GM19035 (cell line): ENCODE results near the gene SPRING1.

Experiments used
- ATAC-seq: cut with Tn5 transposase; IDR thresholded peaks from one replicate; pipeline ENCODE4 v1.9.1; 2021; ENCODE audit not compliant: unreplicated experiment

SPRING1 gene

DNA sequence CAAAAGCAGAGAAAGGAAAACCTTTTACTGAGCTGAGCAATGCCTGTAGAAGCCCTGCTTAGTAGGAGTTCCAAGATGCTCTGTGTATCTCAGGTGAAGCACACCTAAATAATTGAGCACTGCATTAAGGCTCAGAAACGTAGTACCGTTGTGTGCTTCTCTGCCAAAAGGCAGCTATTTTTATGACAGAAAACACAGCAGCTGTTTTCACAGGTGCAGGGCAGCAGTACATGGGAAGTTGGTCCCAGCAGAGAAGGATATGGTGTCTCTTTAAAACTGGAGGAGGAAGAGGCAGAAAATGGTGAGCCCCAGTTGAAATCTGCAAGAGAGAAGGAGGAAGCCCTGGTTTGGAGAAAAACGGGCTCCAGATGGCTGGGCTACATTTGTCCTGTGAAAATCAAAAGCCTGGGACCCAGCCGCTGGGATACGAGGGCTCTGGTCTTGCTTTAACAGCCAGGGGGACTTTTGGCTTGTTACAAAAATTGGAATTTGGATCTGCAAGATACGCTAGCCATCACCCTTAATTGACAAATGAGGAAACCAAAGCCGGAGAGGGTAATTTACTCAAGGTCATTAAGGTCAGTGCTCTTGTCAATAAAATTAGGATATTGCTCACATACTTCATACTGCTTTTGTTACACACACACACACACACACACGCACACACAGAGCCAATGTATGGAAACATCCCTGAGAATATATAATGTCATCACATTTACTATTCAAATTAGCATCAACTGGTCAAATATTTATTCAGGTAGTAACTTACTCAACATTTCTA, 27.3 kb downstream of the SPRING1 start:
- no peak for ATAC-seq

DNA sequence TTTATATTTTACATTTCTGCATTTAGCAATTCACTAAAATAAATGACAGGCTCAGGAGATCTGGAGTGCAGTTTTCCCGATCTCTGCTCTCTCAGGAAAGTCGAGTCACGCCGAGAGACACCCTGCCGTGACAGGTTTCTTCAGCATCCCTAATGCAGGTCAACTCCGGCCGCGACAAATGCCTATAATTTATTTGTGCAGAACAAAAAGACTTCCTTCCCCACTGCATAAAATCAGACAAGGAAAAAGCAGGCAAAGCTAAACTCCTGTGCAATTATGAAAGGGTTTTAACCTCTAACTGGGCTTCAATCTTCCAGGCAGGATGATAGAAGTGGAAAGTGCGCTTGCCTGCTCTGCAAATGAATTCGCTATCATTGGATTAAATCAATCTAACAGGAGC, 28.1 kb downstream of the SPRING1 start:
- ATAC-seq, result no peak

DNA sequence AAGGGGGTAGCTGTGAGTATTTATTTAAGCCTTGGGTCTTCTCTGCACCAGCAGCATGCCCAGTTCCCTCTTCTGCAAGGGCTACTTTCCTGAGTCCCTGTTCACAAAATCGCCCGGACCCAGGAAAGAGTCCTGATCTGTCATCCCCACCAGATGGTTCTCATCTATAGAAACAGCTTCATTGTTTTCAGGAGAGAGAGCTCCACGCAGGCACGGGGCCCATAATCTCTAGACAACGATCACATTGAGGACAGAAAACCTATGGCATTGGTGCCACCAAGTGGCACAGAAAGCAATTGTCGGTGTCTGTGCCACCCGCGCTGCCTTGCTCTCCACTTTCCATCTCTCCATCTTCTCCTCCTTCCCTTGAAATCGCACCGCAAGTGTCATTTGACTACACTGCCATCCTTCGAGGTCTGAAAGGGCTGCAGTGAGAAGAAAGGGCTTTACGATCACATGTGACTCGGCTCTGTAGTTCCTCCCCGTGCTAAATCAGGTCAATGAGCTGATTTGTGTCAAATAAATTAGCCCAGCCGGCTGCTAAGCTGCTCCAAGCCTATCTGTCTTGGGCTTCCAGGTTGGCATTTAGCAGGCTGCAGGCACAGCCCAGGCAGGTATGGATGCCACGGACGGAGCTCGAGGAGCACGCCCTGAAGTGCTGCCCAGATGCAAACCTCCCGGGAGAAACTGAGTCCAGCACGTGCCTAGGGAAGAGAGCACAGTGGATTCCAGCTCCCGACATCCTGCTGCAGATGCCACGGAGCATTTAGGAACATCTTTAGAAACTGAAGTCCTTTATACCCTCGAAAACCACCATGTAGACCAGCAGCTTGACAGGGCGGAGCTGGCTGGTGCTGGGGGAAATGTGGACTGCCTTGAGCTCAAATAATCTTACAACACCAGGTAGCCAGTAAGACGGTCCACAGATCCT, 28.8 kb downstream of the SPRING1 start:
- ATAC-seq, result no peak

DNA sequence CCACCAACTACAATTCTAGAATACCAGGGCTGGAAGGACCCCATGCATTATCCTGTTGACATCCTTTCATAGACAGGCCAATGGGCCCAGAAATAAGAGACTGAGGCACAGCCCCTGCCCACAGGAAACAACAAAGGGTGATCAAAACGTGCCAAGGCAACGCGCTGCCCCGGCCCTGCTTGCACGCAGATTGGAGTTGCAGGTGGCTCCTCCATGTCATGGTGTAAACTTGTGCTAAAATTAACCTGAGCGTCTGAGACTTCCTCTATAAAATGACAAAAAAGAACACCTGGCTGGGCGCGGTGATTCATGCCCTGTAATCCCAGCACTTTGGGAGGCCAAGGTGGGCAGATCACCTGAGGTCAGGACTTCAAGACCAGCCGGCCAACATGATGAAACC, 30.1 kb downstream of the SPRING1 start:
- ATAC-seq, result no peak

DNA sequence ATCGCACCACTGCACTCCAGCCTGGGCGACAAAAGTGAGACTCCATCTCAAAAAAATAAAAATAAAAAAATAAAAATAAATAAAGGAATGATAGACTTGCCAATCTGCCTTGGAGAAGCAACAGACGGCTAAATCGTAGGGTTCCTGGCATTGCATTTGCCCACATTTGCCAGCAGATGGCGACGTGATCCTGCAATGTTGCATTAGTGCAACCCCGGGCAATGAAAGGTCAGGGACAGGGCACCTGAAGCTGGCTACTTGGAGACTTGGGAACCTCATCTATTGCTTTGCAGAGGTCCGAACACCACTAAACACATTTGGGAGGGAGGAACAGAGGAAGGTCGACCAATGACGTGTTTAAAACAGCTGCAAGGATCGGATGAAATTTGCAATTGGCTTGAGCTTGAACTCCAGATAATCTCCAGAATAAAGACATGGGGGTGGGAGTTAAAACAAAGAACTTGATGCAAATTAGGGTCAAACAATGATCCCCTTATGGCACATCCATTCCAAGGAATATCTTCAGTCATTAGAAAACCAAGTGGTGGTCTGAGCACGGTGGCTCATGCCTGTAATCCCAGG, 34.6 kb downstream of the SPRING1 start:
- no peak for ATAC-seq

DNA sequence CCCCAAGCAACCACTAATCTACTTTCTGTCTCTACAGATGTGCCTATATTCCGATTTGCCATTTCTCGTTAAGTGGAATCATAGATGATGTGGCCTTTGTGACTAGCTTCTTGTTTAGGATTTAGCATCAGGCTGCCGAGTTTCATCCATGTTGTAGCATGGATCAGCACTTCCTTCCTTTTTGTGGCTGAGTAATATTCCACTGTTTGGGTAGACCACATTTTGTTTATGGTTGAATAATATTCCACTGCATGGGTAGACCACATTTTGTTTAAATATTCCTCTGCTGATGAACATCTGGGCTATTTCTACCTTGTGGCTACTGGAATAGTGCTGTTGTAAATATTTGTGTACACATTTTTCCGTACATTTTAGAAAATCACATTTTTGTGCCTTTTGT, 36.4 kb downstream of the SPRING1 start:
- ATAC-seq, result no peak

DNA sequence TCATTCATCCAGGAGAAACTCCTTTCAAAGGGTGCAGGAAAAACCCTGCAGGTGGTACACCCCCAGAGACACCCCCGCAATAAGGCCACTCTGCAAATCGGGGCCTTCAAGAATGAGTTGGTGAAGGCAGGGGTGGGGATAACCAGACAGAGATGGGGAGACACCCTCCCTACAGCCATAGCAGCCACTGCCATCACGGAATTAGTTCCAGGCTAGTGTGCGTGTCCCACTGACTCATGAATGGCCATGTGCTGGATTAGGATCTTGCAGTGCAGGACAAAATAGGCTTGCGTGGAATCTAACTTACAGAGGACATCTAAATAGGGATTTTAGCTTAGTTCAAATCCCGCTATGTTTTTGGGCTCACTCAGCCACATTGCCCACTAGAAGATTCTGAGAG, 37.8 kb downstream of the SPRING1 start:
- no peak for ATAC-seq

DNA sequence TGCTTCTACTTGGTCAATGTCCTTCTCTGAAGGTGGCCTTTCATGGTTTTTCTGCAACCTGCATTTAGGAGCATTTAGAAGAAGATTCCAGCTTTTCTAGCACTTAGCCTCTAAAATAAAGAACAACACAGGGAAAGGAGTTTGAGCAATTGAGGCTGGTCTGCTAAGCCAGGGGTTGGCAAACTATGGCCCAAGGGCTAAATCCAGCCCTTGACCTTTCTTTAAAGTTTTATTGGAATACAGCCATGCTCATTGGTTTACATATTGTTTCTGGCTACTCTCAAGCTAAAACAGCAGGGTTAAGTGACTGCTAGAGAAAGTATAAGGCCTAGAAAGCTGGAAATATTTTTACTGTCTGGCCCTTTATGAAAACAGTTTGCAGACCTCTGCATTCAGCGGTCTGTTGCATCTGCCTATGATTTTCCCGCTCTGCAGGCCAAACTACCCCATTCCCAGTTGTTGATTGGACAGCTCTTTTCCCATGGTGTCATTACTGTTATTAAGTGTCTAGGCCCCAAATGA, 39.3 kb downstream of the SPRING1 start:
- ATAC-seq, result no peak

DNA sequence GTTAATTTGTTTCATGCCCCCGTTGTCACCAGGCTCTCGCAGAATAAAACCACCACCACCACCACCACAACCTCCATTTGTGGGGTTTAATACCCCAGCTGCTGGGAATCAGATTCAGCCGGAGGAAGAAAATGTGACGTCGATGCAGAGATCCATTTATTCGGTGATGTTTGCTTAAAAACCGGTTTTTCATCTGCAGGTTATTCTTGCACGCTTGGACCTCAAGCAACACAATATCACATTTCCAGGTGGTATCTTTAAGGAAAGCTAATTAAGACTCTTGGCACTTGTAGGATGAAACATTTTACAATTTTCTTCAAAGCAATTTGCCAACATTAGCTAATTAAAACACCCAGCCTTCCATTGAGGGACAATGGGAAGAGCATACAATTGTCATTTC, 39.8 kb downstream of the SPRING1 start:
- no peak for ATAC-seq

DNA sequence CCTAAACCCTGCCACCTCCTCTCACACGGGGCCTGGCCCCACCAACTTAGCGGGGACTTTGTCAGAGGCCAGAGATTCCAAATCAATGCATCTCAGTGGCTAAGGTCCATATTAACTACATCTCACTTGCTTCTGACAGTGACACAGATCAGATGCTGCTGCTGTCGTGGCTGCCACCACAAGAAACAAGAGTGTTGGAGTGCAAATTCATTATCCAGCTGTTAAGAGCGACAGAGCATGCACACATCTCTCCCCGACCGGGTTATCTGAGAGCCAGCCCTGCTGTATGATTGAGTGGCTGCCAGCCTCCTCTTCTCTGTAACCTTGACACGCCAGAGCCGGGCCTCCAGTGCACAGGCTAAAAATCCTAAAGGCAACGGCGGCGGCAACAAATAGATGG, 40.2 kb downstream of the SPRING1 start:
- no peak for ATAC-seq

DNA sequence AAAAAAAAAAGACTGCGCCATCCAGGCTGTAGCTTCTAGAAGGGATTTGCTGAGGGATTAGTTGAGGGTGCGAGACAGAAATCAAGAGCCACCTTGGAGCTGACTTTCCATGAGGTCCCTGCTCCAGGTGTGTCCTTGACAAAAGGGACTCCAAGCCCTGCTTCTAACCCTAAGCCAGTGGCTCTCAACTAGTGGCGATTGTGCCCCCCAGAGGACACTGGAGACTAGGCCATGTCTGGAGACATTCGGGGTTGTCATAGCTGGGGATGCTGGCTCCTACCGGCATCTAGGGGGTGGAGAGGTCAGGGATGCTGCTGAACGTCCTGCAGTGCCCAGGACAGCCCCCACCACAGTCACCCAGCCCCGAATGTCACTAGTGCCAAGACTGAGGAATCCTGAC, 40.6 kb downstream of the SPRING1 start:
- ATAC-seq, result no peak

DNA sequence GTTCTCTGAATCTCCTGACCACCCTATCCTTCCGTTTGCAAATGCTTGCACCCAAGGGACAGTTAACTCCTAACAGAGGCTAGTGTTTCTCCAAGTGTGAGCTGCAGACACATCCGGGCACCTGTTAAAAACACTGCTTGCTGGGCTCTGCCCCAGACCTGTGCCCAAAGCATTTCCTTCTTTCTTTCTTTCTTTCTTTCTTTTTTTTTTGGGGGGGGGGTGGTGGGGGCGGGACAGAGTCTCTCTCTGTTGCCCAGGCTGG, 42.5 kb downstream of the SPRING1 start:
- no peak for ATAC-seq

DNA sequence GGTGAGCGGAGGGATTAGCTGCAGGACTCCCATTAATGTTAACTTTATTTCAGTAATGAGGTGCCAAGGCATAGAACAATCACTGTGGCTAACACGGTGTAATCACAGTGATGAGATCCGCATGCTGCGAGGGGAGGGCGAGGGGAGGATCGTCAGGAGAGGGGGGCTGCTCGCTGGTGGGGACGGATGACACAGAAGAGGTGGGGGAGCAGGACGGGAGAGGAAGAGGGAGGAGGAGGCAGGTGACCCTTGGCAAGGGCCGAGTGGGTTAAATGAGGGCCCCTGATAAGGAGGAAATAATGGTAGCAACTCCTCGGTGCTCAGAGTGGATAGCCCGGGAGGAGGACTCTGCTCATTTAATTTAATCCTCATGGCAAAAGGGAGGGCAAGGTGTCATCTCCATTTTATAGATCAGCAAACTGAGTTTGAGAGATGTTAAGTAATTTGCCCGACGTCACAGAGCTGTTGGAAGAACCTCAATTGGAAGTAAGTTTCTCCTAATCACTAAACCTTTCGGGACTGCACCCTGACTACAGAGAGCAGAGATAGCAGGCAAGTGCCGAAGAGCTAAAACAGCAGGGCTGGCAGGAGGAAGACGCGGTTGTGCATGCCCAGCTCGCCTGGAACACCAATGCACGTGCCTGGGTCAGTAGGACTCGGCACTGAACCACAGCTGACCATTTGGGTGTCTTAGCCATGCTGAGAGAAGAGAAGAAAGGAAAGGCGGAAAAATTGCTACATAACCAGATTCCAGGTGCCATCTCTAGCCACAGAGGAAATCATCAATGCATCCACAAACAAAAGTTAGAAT, 43.0 kb downstream of the SPRING1 start:
- ATAC-seq, result no peak

DNA sequence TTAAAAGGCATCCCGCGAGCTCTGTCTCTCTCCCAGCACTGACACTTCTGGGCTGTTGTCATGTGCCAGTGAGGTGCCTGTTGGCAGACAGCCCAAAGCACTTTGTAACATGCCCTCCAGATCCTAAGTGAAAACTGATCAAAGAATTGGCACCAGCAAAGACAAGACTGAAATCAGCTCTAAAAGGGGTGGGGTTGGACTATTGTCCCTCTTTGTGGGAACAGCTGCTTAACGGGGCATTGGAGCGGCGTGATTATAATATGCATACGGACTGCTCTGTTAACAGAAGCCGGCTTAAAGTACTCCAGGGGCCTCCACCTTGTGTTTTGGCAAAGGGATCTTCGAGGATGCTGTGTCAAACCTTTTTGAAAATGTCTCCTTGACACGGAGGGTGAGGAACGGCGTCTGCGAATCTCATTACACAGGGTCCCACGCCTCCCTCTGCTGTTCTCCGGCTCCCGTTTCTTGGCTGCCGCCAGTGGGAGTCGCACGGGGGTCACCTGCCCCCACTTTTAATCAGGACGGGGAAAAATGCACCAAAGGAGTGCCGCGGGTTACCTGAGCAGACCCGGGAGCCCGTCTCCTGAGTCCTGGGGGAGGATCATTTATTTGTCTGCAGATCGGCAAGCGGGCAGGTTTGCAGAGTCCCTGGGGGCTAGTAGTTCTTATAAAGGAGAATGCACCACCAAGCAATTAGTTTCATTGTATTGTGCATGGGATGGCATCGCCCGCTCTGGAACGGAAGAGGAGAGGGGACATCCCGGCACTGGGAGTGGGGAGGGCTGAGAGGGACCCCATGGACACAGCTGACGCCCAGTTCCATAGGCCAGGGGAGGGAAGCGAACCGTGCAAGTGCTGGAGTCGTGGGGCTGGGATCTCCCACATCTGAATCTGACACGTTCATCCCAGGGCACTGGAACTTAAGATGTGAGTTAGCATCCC, 44.3 kb downstream of the SPRING1 start:
- ATAC-seq, result no peak

DNA sequence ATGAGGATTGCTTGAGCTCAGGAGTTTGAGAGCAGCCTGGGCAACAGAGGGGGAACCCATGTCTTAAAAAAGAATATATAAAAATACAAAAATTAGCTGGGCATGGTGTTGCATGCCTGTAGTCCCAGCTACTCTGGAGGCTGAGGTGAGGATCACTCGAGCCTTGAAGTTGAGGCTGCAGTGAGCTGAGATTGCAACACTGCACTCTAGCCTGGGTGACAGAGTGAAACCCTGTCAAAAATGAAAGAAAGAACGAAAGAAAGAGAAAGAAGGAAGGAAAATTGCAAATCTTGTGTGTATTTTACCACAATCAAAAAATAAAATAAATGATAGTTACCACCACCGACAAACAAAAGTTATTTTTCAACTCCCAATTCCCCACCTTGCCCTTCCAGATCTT, 45.3 kb downstream of the SPRING1 start:
- no peak for ATAC-seq

DNA sequence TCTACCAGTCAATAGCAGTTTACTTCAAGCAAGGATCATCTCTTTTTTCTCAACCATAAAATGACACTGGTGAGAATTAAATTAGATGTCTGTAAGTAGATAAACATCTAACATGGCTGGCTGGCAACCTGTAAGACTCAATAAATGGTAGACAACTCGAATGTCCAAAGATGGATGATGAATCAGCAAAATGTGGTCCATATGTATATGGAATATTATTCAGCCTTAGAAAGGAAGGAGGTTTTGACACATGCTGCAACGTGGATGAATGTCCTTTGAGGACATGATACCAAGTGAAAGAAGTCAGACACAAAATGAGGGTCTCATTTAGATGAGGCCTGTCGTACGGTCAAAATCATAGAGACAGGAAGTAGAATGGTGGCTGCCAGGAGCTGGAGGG, 46.2 kb downstream of the SPRING1 start:
- ATAC-seq, result no peak

DNA sequence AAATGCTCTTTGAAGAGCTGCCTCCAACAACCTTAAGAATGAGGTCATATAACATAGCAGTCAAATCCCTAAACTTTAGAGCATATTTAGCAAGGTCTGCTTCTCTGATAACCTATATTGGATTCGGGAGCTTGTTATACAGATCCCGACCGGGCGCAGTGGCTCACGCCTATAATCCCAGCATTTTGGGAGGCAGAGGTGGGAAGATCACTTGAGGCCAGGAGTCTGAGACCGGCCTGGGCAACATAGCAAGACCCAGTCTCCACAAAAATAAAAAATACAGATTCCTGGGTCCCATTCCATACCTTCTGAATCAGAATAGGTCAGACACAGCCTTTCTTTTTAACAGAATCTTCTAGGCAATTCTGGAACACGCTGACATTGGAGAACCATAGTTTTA, 46.7 kb downstream of the SPRING1 start:
- ATAC-seq, result no peak

DNA sequence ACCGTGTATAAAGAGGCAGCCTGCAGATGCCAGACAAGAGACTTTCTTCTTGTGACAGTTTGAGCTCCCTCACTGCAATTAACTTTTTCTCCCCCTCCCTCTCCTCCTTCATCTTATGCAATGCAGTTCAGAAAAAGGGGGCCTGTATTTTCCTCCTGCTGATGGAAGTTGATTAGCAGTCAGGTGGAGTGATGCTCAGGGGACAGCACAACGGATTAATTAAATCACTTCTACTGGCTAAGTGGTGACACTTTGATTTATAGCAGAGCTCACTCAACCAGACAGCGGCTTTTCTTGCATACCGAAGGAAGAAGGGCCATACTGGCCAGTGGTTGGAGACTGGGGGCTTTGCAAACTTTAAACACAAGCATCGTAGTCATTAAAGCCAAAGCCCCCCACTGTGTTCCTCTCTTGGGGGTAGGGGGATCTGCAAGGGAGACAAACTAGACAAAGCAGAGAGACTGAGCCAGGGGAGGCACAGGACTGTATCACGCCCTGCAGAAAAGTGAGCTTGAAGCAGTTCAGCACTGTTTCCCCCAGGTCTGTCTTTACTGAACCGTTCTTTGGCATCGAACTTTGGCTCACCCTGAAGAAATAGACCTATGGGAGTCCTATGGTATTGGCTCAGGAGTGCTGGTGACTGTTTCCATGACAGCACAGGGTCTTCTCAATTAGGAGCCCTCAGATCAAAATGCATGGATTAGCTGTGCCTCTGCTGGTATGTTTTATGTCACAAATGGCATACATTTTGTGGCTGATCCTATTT, 47.7 kb downstream of the SPRING1 start:
- ATAC-seq, result no peak

DNA sequence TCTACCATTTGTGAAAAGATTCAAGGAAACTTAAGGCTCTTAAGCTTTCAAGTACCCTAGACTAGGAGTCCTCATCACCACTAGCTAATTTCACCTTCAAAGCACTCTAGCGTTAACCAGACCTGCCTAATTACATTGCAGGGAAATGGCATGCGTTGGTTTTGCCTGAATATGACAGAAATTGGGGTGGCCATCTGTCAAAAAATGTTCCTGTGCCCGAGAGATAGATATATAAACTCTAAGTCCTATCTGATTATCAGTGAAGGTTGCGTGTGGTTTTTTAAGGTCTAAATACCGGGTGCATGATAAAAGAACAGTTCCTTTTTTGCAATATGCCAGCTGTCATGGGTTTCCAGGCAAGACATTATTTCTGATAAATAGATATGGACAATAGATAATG, 48.3 kb downstream of the SPRING1 start:
- no peak for ATAC-seq
